Liver (tissue), 9 donors: ENCODE data around the gene GPHN. TPM values are rescaled to one million over a fixed set of nuclear protein-coding genes. Genes with fewer than 3 reads are reported as not detected.

ENCODE experiments used
- DNase-seq: peaks from one replicate; pipeline ENCODE4 v3.0.0-alpha.2; 2017; ENCODE audit warnings: low spot score
- H3K27ac ChIP-seq, 2 donors: one replicate each; pipeline ENCODE4 v1.7.0; 2013; ENCODE audit warnings: inconsistent platforms in 2 of 2, low read length in 2 of 2, control low read depth in 1 of 2, low read depth in 1 of 2, mild to moderate bottlenecking in 1 of 2
- H3K27me3 ChIP-seq, 4 donors: one replicate each; pipeline versions ENCODE4 v1.6.1 to v1.7.0; 2013; ENCODE audit warnings: low read length in 3 of 4, inconsistent platforms in 1 of 4, mild to moderate bottlenecking in 1 of 4, moderate library complexity in 1 of 4; ENCODE audit not compliant: control insufficient read depth in 4 of 4, insufficient read depth in 4 of 4
- H3K36me3 ChIP-seq, 4 donors: one replicate each; pipeline versions ENCODE4 v1.6.1 to v1.7.0; 2013; ENCODE audit warnings: low read length in 3 of 4, mild to moderate bottlenecking in 3 of 4, low read depth in 1 of 4, moderate library complexity in 1 of 4; ENCODE audit not compliant: control insufficient read depth in 4 of 4, insufficient read depth in 3 of 4
- H3K4me1 ChIP-seq, 4 donors: one replicate each; pipeline versions ENCODE4 v1.6.1 to v1.7.0; 2013; ENCODE audit warnings: low read length in 3 of 4, mild to moderate bottlenecking in 3 of 4, moderate library complexity in 1 of 4; ENCODE audit not compliant: control insufficient read depth in 4 of 4, insufficient read depth in 4 of 4
- H3K4me3 ChIP-seq, 3 donors: one replicate each; pipeline versions ENCODE4 v1.6.1 to v1.7.0; 2013; ENCODE audit warnings: low read length in 3 of 3, control low read depth in 1 of 3, low read depth in 1 of 3, mild to moderate bottlenecking in 1 of 3
- H3K9ac ChIP-seq, 2 donors: one replicate each; pipeline ENCODE4 v1.7.0; 2013; ENCODE audit warnings: low read length in 2 of 2, mild to moderate bottlenecking in 2 of 2, moderate library complexity in 2 of 2, control low read depth in 1 of 2, low read depth in 1 of 2
- H3K9me3 ChIP-seq, 4 donors: one replicate each; pipeline versions ENCODE4 v1.6.1 to v1.7.0; 2013; ENCODE audit warnings: low read length in 3 of 4; ENCODE audit not compliant: control insufficient read depth in 4 of 4
- EGR1 ChIP-seq, 2 donors: IDR thresholded peaks; 2 replicates each; pipeline ENCODE4 v1.6.1; 2016 to 2018; ENCODE audit warnings: antibody characterized with exemption in 2 of 2, low read depth in 2 of 2
- FOXA1 ChIP-seq: IDR thresholded peaks from 2 replicates; pipeline ENCODE4 v1.6.1; 2016; ENCODE audit warnings: antibody characterized with exemption
- FOXA2 ChIP-seq: IDR thresholded peaks from 2 replicates; pipeline ENCODE4 v1.6.1; 2016; ENCODE audit warnings: antibody characterized with exemption
- GABPA ChIP-seq, 2 donors: IDR thresholded peaks in 1 of 2; conservative IDR thresholded peaks in 1 of 2; 2 replicates each; pipeline ENCODE4 v1.6.1; 2016; ENCODE audit warnings: antibody characterized with exemption in 2 of 2, mild to moderate bottlenecking in 1 of 2, moderate library complexity in 1 of 2
- HNF4G ChIP-seq: IDR thresholded peaks from 2 replicates; pipeline ENCODE4 v1.6.1; 2016; ENCODE audit warnings: antibody characterized with exemption
- JUND ChIP-seq, 2 donors: IDR thresholded peaks; 2 replicates each; pipeline ENCODE4 v1.6.1; 2016; ENCODE audit warnings: antibody characterized with exemption in 2 of 2
- NR2F2 ChIP-seq: IDR thresholded peaks from 2 replicates; pipeline ENCODE4 v1.6.1; 2016; ENCODE audit warnings: antibody characterized with exemption
- RXRA ChIP-seq, 2 donors: IDR thresholded peaks; 2 replicates each; pipeline ENCODE4 v1.6.1; 2017 to 2018; ENCODE audit warnings: antibody characterized with exemption in 2 of 2, mild to moderate bottlenecking in 1 of 2
- SP1 ChIP-seq: IDR thresholded peaks from 2 replicates; pipeline ENCODE4 v1.6.1; 2018; ENCODE audit warnings: antibody characterized with exemption, mild to moderate bottlenecking
- TAF1 ChIP-seq: conservative IDR thresholded peaks from 2 replicates; pipeline ENCODE4 v1.6.1; 2016; ENCODE audit warnings: antibody characterized with exemption, mild to moderate bottlenecking
- YY1 ChIP-seq: IDR thresholded peaks from 2 replicates; pipeline ENCODE4 v1.6.1; 2016; ENCODE audit warnings: antibody characterized with exemption, mild to moderate bottlenecking
- WGBS: extraction: QIAGEN DNeasy Blood & Tissue Kit; methylation state at CpG from one replicate; pipeline ENCODE4 v1.1.7; 2013; 5-methylcytosine and 5-hydroxymethylcytosine counted together
- polyA plus RNA-seq, 2 donors: library from polyadenylated mRNA; stranded (reverse) in 1 of 2; unstranded in 1 of 2; fragments of 200-250 nt in 1 of 2; fragments of >200 nt in 1 of 2; fragmentation: Nextera tagmentation in 1 of 2; extraction: Ambion mirVana in 1 of 2; gene quantifications; one replicate each; pipeline versions ENCODE4 v1.2.1 to v1.2.3, GENCODE V29; 2013 to 2015
- total RNA-seq, 2 donors: library from RNA; depleted of rRNA; stranded (reverse); fragments of >200 nt; gene quantifications; one replicate each; pipeline ENCODE4 v1.2.3, GENCODE V29; 2014
- TF ChIP-seq, protein P1 (sequence below): IDR thresholded peaks from 2 replicates; pipeline ENCODE4 v1.6.1; 2016; ENCODE audit warnings: antibody characterized with exemption, mild to moderate bottlenecking
- TF ChIP-seq, protein P2 (sequence below): IDR thresholded peaks from 2 replicates; pipeline ENCODE4 v1.6.1; 2016; ENCODE audit warnings: antibody characterized with exemption
- TF ChIP-seq, protein P3 (sequence below): IDR thresholded peaks from 2 replicates; pipeline ENCODE4 v1.6.1; 2016; ENCODE audit warnings: antibody characterized with exemption
- TF ChIP-seq, protein P4 (sequence below): fragments of 150-350 bp; IDR thresholded peaks from 2 replicates; pipeline ENCODE4 v1.5.1; 2017; ENCODE audit warnings: improper control_type of control experiment, low read depth, low read length; ENCODE audit not compliant: missing input control
- donor health status: healthy.
- donor health status: healthy.
- donor health status: healthy.
- donor health status: healthy.
- donor health status: healthy.

GPHN gene
- total and polyA plus RNA-seq, 4 donors: 18.4 to 76.4 (median 47.4) TPM

DNA sequence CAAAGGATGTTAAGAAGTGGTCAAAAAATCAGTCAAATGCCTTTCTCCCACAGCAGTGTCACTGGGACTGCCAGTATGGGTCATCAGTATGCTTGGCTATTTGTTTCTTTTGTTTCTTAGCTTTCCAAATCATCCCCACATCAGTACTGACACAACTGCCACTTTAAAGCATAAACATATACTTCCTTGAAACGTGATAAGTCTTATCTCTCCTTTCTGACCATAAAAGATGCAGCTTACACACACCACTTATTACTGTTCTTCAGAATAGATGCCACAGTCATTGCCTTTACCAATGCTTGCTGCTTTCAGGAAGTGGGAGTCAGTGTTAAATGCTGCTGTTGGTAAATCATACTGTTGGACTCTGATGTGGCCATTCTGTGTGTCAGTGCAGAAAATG lies 662.7 kb downstream of the GPHN start:
- no peak for DNase-seq
- 60% methylated on average over 1 of the region's 1 CpG for WGBS
- Histone ChIP-seq H3K9me3 (peaks cover 0 to 2% (median 0%) of the 10 kb centered on the region in 4 donors), H3K4me3 (no peak overlapping the region), H3K27ac (no peak overlapping the region), H3K36me3 (peaks cover 7 to 22% (median 14%) of the 10 kb centered on the region in 4 donors), H3K9ac (no peak overlapping the region), H3K4me1 (no peaks in the 10 kb centered on the region), H3K27me3 (no peaks in the 10 kb centered on the region)
- TF ChIP-seq, protein P1, sequence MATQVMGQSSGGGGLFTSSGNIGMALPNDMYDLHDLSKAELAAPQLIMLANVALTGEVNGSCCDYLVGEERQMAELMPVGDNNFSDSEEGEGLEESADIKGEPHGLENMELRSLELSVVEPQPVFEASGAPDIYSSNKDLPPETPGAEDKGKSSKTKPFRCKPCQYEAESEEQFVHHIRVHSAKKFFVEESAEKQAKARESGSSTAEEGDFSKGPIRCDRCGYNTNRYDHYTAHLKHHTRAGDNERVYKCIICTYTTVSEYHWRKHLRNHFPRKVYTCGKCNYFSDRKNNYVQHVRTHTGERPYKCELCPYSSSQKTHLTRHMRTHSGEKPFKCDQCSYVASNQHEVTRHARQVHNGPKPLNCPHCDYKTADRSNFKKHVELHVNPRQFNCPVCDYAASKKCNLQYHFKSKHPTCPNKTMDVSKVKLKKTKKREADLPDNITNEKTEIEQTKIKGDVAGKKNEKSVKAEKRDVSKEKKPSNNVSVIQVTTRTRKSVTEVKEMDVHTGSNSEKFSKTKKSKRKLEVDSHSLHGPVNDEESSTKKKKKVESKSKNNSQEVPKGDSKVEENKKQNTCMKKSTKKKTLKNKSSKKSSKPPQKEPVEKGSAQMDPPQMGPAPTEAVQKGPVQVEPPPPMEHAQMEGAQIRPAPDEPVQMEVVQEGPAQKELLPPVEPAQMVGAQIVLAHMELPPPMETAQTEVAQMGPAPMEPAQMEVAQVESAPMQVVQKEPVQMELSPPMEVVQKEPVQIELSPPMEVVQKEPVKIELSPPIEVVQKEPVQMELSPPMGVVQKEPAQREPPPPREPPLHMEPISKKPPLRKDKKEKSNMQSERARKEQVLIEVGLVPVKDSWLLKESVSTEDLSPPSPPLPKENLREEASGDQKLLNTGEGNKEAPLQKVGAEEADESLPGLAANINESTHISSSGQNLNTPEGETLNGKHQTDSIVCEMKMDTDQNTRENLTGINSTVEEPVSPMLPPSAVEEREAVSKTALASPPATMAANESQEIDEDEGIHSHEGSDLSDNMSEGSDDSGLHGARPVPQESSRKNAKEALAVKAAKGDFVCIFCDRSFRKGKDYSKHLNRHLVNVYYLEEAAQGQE: no peak
- no peak for TF ChIP-seq JUND (IDR thresholded peaks at IDR 0.05)
- TF ChIP-seq GABPA (IDR thresholded peaks at IDR 0.05 in 1 of 2, conservative IDR thresholded peaks at IDR 0.05 in 1 of 2): no peak
- no peak for TF ChIP-seq YY1
- TF ChIP-seq, protein P2, sequence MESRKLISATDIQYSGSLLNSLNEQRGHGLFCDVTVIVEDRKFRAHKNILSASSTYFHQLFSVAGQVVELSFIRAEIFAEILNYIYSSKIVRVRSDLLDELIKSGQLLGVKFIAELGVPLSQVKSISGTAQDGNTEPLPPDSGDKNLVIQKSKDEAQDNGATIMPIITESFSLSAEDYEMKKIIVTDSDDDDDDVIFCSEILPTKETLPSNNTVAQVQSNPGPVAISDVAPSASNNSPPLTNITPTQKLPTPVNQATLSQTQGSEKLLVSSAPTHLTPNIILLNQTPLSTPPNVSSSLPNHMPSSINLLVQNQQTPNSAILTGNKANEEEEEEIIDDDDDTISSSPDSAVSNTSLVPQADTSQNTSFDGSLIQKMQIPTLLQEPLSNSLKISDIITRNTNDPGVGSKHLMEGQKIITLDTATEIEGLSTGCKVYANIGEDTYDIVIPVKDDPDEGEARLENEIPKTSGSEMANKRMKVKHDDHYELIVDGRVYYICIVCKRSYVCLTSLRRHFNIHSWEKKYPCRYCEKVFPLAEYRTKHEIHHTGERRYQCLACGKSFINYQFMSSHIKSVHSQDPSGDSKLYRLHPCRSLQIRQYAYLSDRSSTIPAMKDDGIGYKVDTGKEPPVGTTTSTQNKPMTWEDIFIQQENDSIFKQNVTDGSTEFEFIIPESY: no peak
- no peak for TF ChIP-seq TAF1
- TF ChIP-seq EGR1 (IDR thresholded peaks at IDR 0.05; ENCODE audit: low read depth in 2 of 2): no peak
- TF ChIP-seq FOXA1: no peak

DNA sequence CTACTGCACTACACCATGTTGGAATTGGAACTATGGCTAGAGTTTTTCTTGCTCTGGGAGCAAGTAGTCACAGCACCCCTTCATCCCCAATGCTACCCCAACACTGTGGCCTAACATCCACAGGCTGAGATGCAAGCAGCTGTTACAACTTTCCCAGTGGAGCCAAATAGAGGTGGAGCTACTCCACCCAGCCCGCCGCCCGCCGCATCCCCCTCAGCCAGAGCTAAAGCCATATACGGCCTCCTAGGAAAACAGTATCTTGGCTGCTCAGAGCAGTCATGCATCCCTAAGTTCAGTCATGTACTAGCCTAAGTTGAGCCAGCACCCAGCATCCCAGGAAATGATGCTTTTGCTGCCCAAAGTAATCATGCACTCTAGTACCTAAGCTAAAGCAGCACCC lies 664.1 kb downstream of the GPHN start:
- Histone ChIP-seq H3K9me3 (peaks cover 0 to 2% (median 0%) of the 10 kb centered on the region in 4 donors), H3K27me3 (no peaks in the 10 kb centered on the region), H3K27ac (no peak overlapping the region), H3K4me3 (no peak overlapping the region), H3K9ac (no peak overlapping the region), H3K36me3 (peaks cover 7 to 22% (median 14%) of the 10 kb centered on the region in 4 donors), H3K4me1 (no peaks in the 10 kb centered on the region)
- no peak for DNase-seq
- no peak for TF ChIP-seq YY1
- TF ChIP-seq RXRA (IDR thresholded peaks at IDR 0.05): no peak
- TF ChIP-seq, protein P3, sequence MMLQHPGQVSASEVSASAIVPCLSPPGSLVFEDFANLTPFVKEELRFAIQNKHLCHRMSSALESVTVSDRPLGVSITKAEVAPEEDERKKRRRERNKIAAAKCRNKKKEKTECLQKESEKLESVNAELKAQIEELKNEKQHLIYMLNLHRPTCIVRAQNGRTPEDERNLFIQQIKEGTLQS: no peak
- no peak for TF ChIP-seq GABPA (IDR thresholded peaks at IDR 0.05 in 1 of 2, conservative IDR thresholded peaks at IDR 0.05 in 1 of 2)
- no peak for TF ChIP-seq HNF4G
- WGBS: 99% methylated on average over 5 of the region's 5 CpGs

DNA sequence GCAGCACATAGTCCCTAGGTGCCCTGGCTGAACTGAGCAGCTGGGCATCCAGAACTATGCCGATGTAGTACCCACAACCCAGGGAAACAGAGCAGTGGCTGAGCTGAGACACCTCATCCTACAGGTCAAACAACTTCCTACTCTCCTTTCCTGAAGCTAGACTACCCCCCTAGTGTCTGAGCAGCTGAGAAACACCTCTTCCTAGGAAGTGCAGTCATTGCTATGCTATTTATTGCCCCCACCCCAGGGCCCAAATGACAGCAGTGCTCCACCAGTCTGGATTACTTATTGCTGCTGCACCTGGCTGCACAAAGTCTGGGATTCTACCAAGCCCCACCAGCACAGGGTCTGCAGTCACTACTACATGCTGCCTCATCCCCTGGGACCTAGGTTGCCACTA lies 664.6 kb downstream of the GPHN start:
- Histone ChIP-seq H3K27ac (no peak overlapping the region), H3K27me3 (no peaks in the 10 kb centered on the region), H3K4me3 (no peak overlapping the region), H3K4me1 (no peaks in the 10 kb centered on the region), H3K9me3 (peaks cover 0 to 2% (median 0%) of the 10 kb centered on the region in 4 donors), H3K9ac (no peak overlapping the region), H3K36me3 (peaks cover 7 to 22% (median 14%) of the 10 kb centered on the region in 4 donors)
- no peak for DNase-seq
- WGBS: 98% methylated on average over 1 of the region's 1 CpG
- TF ChIP-seq HNF4G (no peak), EGR1 (IDR thresholded peaks at IDR 0.05; ENCODE audit: low read depth in 2 of 2) (no peak), RXRA (IDR thresholded peaks at IDR 0.05) (no peak), FOXA2 (no peak), NR2F2 (no peak), TAF1 (no peak), SP1 (no peak), JUND (IDR thresholded peaks at IDR 0.05) (no peak), GABPA (IDR thresholded peaks at IDR 0.05 in 1 of 2, conservative IDR thresholded peaks at IDR 0.05 in 1 of 2) (no peak)
- TF ChIP-seq, protein P1: no peak
- TF ChIP-seq, protein P3: no peak
- TF ChIP-seq, protein P4, sequence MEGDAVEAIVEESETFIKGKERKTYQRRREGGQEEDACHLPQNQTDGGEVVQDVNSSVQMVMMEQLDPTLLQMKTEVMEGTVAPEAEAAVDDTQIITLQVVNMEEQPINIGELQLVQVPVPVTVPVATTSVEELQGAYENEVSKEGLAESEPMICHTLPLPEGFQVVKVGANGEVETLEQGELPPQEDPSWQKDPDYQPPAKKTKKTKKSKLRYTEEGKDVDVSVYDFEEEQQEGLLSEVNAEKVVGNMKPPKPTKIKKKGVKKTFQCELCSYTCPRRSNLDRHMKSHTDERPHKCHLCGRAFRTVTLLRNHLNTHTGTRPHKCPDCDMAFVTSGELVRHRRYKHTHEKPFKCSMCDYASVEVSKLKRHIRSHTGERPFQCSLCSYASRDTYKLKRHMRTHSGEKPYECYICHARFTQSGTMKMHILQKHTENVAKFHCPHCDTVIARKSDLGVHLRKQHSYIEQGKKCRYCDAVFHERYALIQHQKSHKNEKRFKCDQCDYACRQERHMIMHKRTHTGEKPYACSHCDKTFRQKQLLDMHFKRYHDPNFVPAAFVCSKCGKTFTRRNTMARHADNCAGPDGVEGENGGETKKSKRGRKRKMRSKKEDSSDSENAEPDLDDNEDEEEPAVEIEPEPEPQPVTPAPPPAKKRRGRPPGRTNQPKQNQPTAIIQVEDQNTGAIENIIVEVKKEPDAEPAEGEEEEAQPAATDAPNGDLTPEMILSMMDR: no peak
